ENCODE results near the gene CCL4L2. TPM values are rescaled to one million over a fixed set of nuclear protein-coding genes. Genes with fewer than 3 reads are reported as not detected.

CCL4L2 gene
- total RNA-seq, 1 experiment from 2014 or later, result not detected

Other genes with a start within 250 kb of the CCL4L2 start
- gene CCL16, start 229.6 kb upstream of the CCL4L2 start, total RNA-seq (2022), result not detected in 2 replicates
- gene CCL14, start 224.3 kb upstream of the CCL4L2 start, total RNA-seq (2022), result not detected in 2 replicates
- 0.42 TPM in 1 of 2 replicates, not detected in the other for gene CCL15, start 209.5 kb upstream of the CCL4L2 start, total RNA-seq (2022)
- gene CCL23, start 193.1 kb upstream of the CCL4L2 start, total RNA-seq (2022), result not detected in 2 replicates
- gene CCL18, start 146.8 kb upstream of the CCL4L2 start, total RNA-seq (2022), result not detected in 2 replicates
- not detected in 2 replicates for gene CCL3, start 120.9 kb upstream of the CCL4L2 start, total RNA-seq (2022)
- not detected in 2 replicates for gene CCL4, start 107.2 kb upstream of the CCL4L2 start, total RNA-seq (2022)
- gene TBC1D3B, start 34.4 kb upstream of the CCL4L2 start, total RNA-seq (2022), result 71.6 and 73.5 TPM in 2 replicates
- gene CCL3L1, start 14.3 kb upstream of the CCL4L2 start, total RNA-seq (2022), result not detected in 2 replicates
- 2.1 and 3.3 TPM in 2 replicates for gene TBC1D3I, start 53.5 kb downstream of the CCL4L2 start, total RNA-seq (2022)
- not detected in 2 replicates for gene TBC1D3G, start 112.8 kb downstream of the CCL4L2 start, total RNA-seq (2022)
- gene TBC1D3H, start 177.4 kb downstream of the CCL4L2 start, total RNA-seq (2022), result not detected in 2 replicates